Activated B cell treated with CpG ODN at 0.5 μM for 24 hours (primary cell): ENCODE measurements around the gene YEATS2. TPM values are rescaled to one million over a fixed set of nuclear protein-coding genes. Genes with fewer than 3 reads are reported as not detected.

Experiments used
- ATAC-seq: fragments of 200-7000 bp; cut with Tn5 transposase; one replicate; pipeline ENCODE4 v1.10.0; 2021; ENCODE audit warnings: low read depth, mild to moderate bottlenecking, moderate library complexity
- CTCF ChIA-PET: fragments of 350-600 bp; sonication (Branson Sonifier 250); formaldehyde crosslinking; loops from one replicate; lab custom pipeline; 2021; ENCODE audit warnings: antibody characterized with exemption; lab: Charles Lee
- POLR2A ChIA-PET: fragments of 350-600 bp; sonication (Branson Sonifier 250); formaldehyde crosslinking; loops from one replicate; lab custom pipeline; 2021; ENCODE audit warnings: antibody characterized with exemption; lab: Charles Lee
- DNase-seq: peaks from one replicate; pipeline ENCODE4 v3.0.0; 2022
- H3K27ac Mint-ChIP-seq: one replicate; pipeline ENCODE4 v1.8.0; 2020; ENCODE audit warnings: mixed read lengths
- H3K27me3 Mint-ChIP-seq: one replicate; pipeline ENCODE4 v1.8.0; 2021; ENCODE audit warnings: mixed read lengths
- H3K36me3 Mint-ChIP-seq: one replicate; pipeline ENCODE4 v1.8.0; 2021; ENCODE audit warnings: low read depth, mixed read lengths
- H3K4me1 Mint-ChIP-seq: one replicate; pipeline ENCODE4 v1.8.0; 2021; ENCODE audit warnings: mixed read lengths
- H3K4me3 Mint-ChIP-seq: one replicate; pipeline ENCODE4 v1.8.0; 2020; ENCODE audit warnings: mild to moderate bottlenecking, mixed read lengths
- H3K9me3 Mint-ChIP-seq: one replicate; pipeline ENCODE4 v1.8.0; 2020; ENCODE audit warnings: mixed read lengths
- intact Hi-C: fragments of 100-400 bp; cut with micrococcal nuclease; formaldehyde crosslinking; loops from one replicate; pipeline ENCODE4 v1.15.1; 2024
- total RNA-seq: library from RNA; stranded (reverse); gene quantifications from 2 replicates; pipeline ENCODE4 v1.2.3, GENCODE V29; 2022
- TF ChIP-seq, protein P1 (sequence below): fragments of 200-600 bp; IDR thresholded peaks from one replicate; pipeline ENCODE4 v1.8.0; 2022; ENCODE audit warnings: antibody characterized with exemption, mild to moderate bottlenecking

Gene YEATS2
- total RNA-seq, 1 donor from 2014 or later = 26.2 TPM

DNA sequence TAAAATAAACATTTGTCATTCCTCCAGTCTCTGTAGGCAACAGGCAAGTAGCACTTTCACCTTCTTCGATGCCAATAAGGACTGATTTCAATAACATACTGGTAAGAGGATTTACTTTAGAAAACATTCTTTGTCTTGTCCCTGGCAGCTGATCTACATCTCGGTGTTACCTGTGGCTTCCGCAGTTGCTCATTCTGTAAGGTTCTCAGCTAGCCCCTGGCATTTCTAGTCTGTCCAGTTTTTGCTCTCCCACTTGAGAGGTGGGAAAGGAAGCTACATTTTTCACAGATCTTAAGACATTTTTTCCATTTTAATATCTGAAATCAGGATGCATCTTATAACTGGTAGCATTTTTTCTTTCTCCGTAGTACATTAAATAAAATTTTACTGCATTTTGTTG is 147.5 kb downstream of the YEATS2 start:
- intact Hi-C loops = no loop called here
- H3K27ac Mint-ChIP-seq = no peak overlapping the region
- no peak overlapping the region for H3K4me3 Mint-ChIP-seq
- no peaks in the 10 kb centered on the region for H3K4me1 Mint-ChIP-seq
- ATAC-seq (no peak), DNase-seq (no peak)
- POLR2A ChIA-PET = no interaction called here
- TF ChIP-seq, protein P1, sequence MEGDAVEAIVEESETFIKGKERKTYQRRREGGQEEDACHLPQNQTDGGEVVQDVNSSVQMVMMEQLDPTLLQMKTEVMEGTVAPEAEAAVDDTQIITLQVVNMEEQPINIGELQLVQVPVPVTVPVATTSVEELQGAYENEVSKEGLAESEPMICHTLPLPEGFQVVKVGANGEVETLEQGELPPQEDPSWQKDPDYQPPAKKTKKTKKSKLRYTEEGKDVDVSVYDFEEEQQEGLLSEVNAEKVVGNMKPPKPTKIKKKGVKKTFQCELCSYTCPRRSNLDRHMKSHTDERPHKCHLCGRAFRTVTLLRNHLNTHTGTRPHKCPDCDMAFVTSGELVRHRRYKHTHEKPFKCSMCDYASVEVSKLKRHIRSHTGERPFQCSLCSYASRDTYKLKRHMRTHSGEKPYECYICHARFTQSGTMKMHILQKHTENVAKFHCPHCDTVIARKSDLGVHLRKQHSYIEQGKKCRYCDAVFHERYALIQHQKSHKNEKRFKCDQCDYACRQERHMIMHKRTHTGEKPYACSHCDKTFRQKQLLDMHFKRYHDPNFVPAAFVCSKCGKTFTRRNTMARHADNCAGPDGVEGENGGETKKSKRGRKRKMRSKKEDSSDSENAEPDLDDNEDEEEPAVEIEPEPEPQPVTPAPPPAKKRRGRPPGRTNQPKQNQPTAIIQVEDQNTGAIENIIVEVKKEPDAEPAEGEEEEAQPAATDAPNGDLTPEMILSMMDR = no peak
- no peaks in the 10 kb centered on the region for H3K27me3 Mint-ChIP-seq
- H3K9me3 Mint-ChIP-seq = no peaks in the 10 kb centered on the region
- peaks cover 68% of the 10 kb centered on the region for H3K36me3 Mint-ChIP-seq
- CTCF ChIA-PET = no interaction called here

DNA sequence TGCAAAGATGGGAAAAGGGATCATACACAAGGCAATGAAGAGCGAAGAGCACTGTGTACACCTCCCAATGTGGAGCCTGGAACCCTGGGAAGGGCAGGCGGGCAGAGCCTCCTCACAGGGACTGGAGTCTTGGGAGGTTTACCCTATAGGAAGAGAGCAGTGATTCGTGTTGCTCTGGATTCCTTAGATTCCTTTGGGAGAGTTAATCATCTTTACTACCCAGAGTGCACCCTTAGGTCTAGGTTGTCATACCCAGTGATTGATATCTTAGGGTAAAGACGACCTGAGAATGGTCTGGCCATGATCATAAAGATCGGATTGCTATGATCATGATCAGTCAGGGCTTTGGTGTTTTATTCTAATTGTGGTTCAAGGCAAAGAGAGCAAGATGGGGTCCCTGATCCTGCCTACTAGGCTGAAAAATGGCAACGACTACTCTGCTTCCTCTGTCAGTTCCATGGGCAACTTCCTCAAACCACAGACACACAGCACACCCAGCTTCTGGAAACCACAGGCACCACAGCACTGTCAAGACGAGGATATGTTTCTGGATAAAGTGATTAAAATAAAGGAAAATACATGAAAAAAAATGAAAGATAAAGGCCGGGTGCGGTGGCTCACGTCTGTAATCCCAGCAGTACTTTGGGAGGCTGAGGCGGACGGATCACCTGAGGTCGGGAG is 148.2 kb downstream of the YEATS2 start:
- CTCF ChIA-PET = no interaction called here
- TF ChIP-seq, protein P1 = no peak
- no peak for DNase-seq
- Mint-ChIP-seq H3K4me1 (no peaks in the 10 kb centered on the region), H3K4me3 (no peak overlapping the region), H3K36me3 (peaks cover 69% of the 10 kb centered on the region), H3K27ac (no peak overlapping the region), H3K9me3 (no peaks in the 10 kb centered on the region), H3K27me3 (no peaks in the 10 kb centered on the region)
- intact Hi-C loops = no loop called here
- POLR2A ChIA-PET = no interaction called here
- ATAC-seq = no peak

DNA sequence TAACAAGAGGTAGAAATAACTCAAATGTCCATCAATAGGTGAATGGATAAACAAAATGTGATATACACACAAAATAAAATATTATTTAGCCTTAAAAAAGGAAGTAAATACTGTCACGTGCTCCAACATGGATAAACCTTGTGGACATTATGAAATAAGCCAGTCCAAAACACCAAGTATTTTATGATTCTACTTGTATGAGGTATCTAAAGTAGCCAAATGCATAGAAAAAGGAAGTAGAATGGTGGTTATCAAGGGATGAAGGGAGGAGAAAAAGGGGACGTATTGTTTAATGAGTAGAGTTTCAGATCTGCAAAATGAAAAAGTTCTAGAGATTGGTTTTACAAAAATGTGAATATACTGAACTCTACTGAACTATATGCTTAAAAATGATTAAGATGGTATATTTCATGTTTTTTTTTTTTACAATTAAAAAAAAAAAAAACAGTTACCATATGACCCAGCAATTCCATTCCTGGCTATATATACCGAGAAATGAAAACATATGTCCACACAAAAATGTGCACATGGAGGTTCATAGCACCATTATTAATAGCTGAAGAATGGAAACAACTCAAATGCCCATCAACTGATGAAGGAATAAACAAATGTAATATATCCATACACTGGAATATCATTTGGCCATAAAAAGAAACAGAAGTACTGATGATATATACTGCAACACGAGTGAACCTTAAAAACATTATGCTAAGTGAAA is 156.9 kb downstream of the YEATS2 start:
- H3K27ac Mint-ChIP-seq = no peak overlapping the region
- TF ChIP-seq, protein P1 = no peak
- ATAC-seq (no peak), DNase-seq (no peak)
- no peaks in the 10 kb centered on the region for H3K27me3 Mint-ChIP-seq
- intact Hi-C loops = no loop called here
- H3K9me3 Mint-ChIP-seq = no peaks in the 10 kb centered on the region
- POLR2A ChIA-PET = interaction anchor here (0.7 kb wide), 1 partner anchor 163 kb away, joined by 7 read pairs; the partner anchor contains the start of gene ABCC5
- H3K4me1 Mint-ChIP-seq = no peaks in the 10 kb centered on the region
- CTCF ChIA-PET = no interaction called here
- H3K4me3 Mint-ChIP-seq = no peak overlapping the region
- H3K36me3 Mint-ChIP-seq = peaks cover 65% of the 10 kb centered on the region

DNA sequence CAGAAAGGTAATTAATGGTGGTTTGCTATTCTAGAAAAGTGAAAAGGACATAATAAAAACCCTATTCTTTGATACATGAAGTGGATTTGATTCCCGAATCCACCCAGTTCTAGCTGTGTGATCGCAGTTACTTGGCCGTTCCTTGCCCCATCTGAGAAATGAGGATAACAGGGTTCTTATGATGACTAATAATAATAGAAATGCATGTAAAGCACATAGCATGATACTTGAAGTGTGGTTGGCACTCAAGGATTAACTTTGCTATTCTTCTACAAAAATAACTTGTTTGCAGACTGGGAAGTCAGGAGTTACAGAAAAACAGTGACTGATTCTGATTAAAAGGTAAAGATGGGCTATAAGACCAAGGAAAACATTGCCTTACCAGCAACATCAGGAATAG is 160.3 kb downstream of the YEATS2 start:
- no peak for DNase-seq
- ATAC-seq = no peak
- H3K36me3 Mint-ChIP-seq = peaks cover 75% of the 10 kb centered on the region
- H3K27ac Mint-ChIP-seq = no peak overlapping the region
- no peaks in the 10 kb centered on the region for H3K4me1 Mint-ChIP-seq
- POLR2A ChIA-PET = no interaction called here
- CTCF ChIA-PET = no interaction called here
- H3K4me3 Mint-ChIP-seq = no peak overlapping the region
- TF ChIP-seq, protein P1 = no peak
- no peaks in the 10 kb centered on the region for H3K9me3 Mint-ChIP-seq
- intact Hi-C loops = no loop called here
- H3K27me3 Mint-ChIP-seq = no peaks in the 10 kb centered on the region

Other genes starting within 250 kb of the YEATS2 start
- gene KLHL6, start 142.1 kb upstream of the YEATS2 start, total RNA-seq = 34.6 and 41.7 TPM in 2 replicates
- 31.6 and 33.9 TPM in 2 replicates for gene KLHL24, start 62.2 kb upstream of the YEATS2 start, total RNA-seq
- gene MAP6D1, start 127.8 kb downstream of the YEATS2 start, total RNA-seq = 0.78 and 1.9 TPM in 2 replicates
- 57.6 and 57.8 TPM in 2 replicates for gene PARL, start 187.1 kb downstream of the YEATS2 start, total RNA-seq